Measurements from ENCODE around the gene PDS5A.
A peak's percentile ranks its signal among the peaks of the same experiment; 100 is the strongest.

DNA sequence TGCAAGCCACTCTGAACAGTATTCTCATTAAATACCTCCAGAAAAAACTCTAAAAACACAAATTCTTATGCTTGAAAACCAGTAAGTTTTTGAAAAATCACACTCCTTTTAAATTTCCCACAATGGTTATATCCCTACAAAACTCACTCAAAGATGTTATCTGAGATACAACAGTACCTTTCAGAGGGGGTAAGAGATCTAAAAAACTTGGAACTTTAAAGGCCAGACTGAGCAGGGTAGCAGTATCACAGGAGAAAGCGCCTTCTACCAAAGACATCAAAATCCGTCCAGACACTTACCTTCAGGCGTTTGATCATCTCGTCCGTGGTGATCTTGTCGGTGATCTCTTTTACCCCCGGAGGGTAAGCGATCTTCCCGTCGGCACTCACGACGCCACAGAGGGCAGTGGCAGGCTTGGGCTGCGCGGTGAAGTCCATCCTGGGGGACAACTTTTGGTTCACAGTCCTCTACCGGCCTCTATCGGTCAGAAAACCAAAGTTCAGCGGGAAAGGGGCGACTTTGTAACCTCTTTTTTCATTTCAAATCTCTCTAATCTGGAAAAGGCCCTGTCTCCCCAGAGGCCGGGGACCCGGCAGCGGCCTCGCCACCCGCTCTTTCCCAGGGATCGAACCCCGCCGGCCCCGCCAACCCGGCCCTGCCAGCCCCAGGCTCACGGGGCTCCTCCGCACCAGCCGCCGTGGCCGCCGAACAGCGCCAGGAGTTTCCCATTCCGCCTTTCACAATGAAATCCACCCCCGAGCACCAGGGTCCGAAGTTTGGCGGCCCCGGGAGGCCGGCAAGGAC lies 1.4 kb downstream of the PDS5A start:
- TF ChIP-seq, protein P1, sequence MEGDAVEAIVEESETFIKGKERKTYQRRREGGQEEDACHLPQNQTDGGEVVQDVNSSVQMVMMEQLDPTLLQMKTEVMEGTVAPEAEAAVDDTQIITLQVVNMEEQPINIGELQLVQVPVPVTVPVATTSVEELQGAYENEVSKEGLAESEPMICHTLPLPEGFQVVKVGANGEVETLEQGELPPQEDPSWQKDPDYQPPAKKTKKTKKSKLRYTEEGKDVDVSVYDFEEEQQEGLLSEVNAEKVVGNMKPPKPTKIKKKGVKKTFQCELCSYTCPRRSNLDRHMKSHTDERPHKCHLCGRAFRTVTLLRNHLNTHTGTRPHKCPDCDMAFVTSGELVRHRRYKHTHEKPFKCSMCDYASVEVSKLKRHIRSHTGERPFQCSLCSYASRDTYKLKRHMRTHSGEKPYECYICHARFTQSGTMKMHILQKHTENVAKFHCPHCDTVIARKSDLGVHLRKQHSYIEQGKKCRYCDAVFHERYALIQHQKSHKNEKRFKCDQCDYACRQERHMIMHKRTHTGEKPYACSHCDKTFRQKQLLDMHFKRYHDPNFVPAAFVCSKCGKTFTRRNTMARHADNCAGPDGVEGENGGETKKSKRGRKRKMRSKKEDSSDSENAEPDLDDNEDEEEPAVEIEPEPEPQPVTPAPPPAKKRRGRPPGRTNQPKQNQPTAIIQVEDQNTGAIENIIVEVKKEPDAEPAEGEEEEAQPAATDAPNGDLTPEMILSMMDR (IDR thresholded peaks at IDR 0.05): peak; percentile 85
- TF ChIP-seq EZH2 (IDR thresholded peaks at IDR 0.05) (no peak), EZH2phosphoT487 (IDR thresholded peaks at IDR 0.05) (no peak)

Measured in neural progenitor cell (in vitro differentiated cells).